GM23338 (cell line): ENCODE data around the gene ZBTB18. TPM values are rescaled to one million over a fixed set of nuclear protein-coding genes. Genes with fewer than 3 reads are reported as not detected.

Source experiments
- ATAC-seq: fragments of 200-7000 bp; cut with Tn5 transposase; 3 replicates; pipeline ENCODE4 v1.9.1; 2020
- DNase-seq: peaks from one replicate; pipeline ENCODE4 v3.0.0-alpha.2; 2015; ENCODE audit warnings: low spot score
- H2AFZ ChIP-seq: fragments of 200-600 bp; sonication (generic); 2 replicates; pipeline ENCODE4 v1.8.0; 2016; ENCODE audit warnings: antibody characterized with exemption, mild to moderate bottlenecking, moderate library complexity
- H3F3A ChIP-seq: fragments of 200-600 bp; sonication (generic); replicated peaks from 2 replicates; pipeline ENCODE4 v1.8.0; 2017; ENCODE audit warnings: antibody characterized with exemption, mixed run types, low read depth
- H3K27ac ChIP-seq: fragments of 200-600 bp; sonication (generic); 2 replicates; pipeline ENCODE4 v1.6.1; 2016; ENCODE audit warnings: low read depth
- H3K27me3 ChIP-seq: fragments of 200-600 bp; sonication (generic); 2 replicates; pipeline ENCODE4 v1.8.0; 2016; ENCODE audit warnings: mild to moderate bottlenecking, mixed run types, moderate library complexity; ENCODE audit not compliant: insufficient read depth
- H3K36me3 ChIP-seq: fragments of 200-600 bp; sonication (generic); 2 replicates; pipeline ENCODE4 v1.8.0; 2016; ENCODE audit warnings: mild to moderate bottlenecking; ENCODE audit not compliant: insufficient read depth
- H3K4me1 ChIP-seq: fragments of 200-600 bp; sonication (generic); 2 replicates; pipeline ENCODE4 v1.8.0; 2016; ENCODE audit warnings: mild to moderate bottlenecking, moderate library complexity; ENCODE audit not compliant: insufficient read depth
- H3K4me2 ChIP-seq: fragments of 200-600 bp; sonication (generic); 2 replicates; pipeline ENCODE4 v1.7.1; 2017; ENCODE audit warnings: mixed run types
- H3K4me3 ChIP-seq: fragments of 200-600 bp; sonication (generic); 2 replicates; pipeline ENCODE4 v1.6.1; 2016; ENCODE audit warnings: mixed run types
- H3K79me2 ChIP-seq: fragments of 200-600 bp; sonication (generic); replicated peaks from 2 replicates; pipeline ENCODE4 v1.8.0; 2017; ENCODE audit warnings: mild to moderate bottlenecking; ENCODE audit not compliant: insufficient read depth
- H3K9me2 ChIP-seq: fragments of 200-600 bp; sonication (generic); 2 replicates; pipeline ENCODE4 v1.8.0; 2017; ENCODE audit not compliant: insufficient read depth
- H4K20me1 ChIP-seq: fragments of 200-600 bp; sonication (generic); replicated peaks from 2 replicates; pipeline ENCODE4 v1.8.0; 2017; ENCODE audit warnings: mild to moderate bottlenecking; ENCODE audit not compliant: insufficient read depth
- H3K27ac Mint-ChIP-seq: 2 replicates; pipeline ENCODE4 v1.8.0; 2020; ENCODE audit warnings: inconsistent platforms, mild to moderate bottlenecking, moderate library complexity, mixed read lengths
- H3K27me3 Mint-ChIP-seq: 3 replicates; pipeline ENCODE4 v1.8.0; 2022; ENCODE audit warnings: low read depth, mild to moderate bottlenecking, moderate library complexity, mixed read lengths, inconsistent platforms; ENCODE audit not compliant: insufficient read depth, poor library complexity
- H3K36me3 Mint-ChIP-seq: 3 replicates; pipeline ENCODE4 v1.8.0; 2021; ENCODE audit warnings: low read depth, mild to moderate bottlenecking, inconsistent platforms, moderate library complexity, mixed read lengths
- H3K4me1 Mint-ChIP-seq: 3 replicates; pipeline ENCODE4 v1.8.0; 2020; ENCODE audit warnings: mild to moderate bottlenecking, inconsistent platforms, mixed read lengths
- H3K4me3 Mint-ChIP-seq: 3 replicates; pipeline ENCODE4 v1.8.0; 2021; ENCODE audit warnings: moderate library complexity, mild to moderate bottlenecking, inconsistent platforms, mixed read lengths
- H3K9me3 Mint-ChIP-seq: 3 replicates; pipeline ENCODE4 v1.8.0; 2020; ENCODE audit warnings: moderate library complexity, mild to moderate bottlenecking, inconsistent platforms, mixed read lengths
- CREB1 ChIP-seq: fragments of 250-450 bp; sonication (Bioruptor Pico); IDR thresholded peaks from 2 replicates; pipeline ENCODE4 v1.5.0; 2020; ENCODE audit warnings: low read depth, mild to moderate bottlenecking, moderate library complexity
- CTCF ChIP-seq, 2 experiments: fragments of 200-600 bp in 1 of 2; sonication (generic) in 1 of 2; conservative IDR thresholded peaks; 2 replicates each; pipeline versions ENCODE4 v1.5.1 to v1.6.1; 2016 to 2017; ENCODE audit warnings: antibody characterized with exemption in 2 of 2, low read depth in 2 of 2, mild to moderate bottlenecking in 2 of 2, moderate library complexity in 1 of 2
- ETS1 ChIP-seq: IDR thresholded peaks from 2 replicates; pipeline ENCODE4 v1.6.1; 2016; ENCODE audit warnings: antibody characterized with exemption
- EZH2 ChIP-seq: fragments of 200-600 bp; sonication (generic); IDR thresholded peaks from one replicate; pipeline ENCODE4 v1.8.0; 2017; ENCODE audit warnings: antibody characterized with exemption, mild to moderate bottlenecking, low read depth; ENCODE audit not compliant: unreplicated experiment
- EZH2phosphoT487 ChIP-seq: fragments of 200-600 bp; sonication (generic); IDR thresholded peaks from one replicate; pipeline ENCODE4 v1.8.1; 2018; ENCODE audit warnings: antibody characterized with exemption; ENCODE audit not compliant: unreplicated experiment
- JUNB ChIP-seq: IDR thresholded peaks from one replicate; pipeline ENCODE4 v1.6.1; 2016; ENCODE audit warnings: antibody characterized with exemption; ENCODE audit not compliant: unreplicated experiment
- NANOG ChIP-seq: IDR thresholded peaks from 2 replicates; pipeline ENCODE4 v1.6.1; 2016; ENCODE audit warnings: antibody characterized with exemption, borderline replicate concordance
- POLR2AphosphoS5 ChIP-seq: IDR thresholded peaks from 2 replicates; pipeline ENCODE4 v1.6.1; 2016; ENCODE audit warnings: antibody characterized with exemption, low read depth
- REST ChIP-seq: IDR thresholded peaks from one replicate; pipeline ENCODE4 v1.6.1; 2018; ENCODE audit warnings: antibody characterized with exemption; ENCODE audit not compliant: unreplicated experiment
- STAT1 ChIP-seq: IDR thresholded peaks from one replicate; pipeline ENCODE4 v1.6.1; 2016; ENCODE audit warnings: antibody characterized with exemption; ENCODE audit not compliant: unreplicated experiment
- ZNF114 ChIP-seq: fragments of 250-450 bp; sonication (Bioruptor Pico); IDR thresholded peaks from 2 replicates; pipeline ENCODE4 v1.5.0; 2020; ENCODE audit warnings: mild to moderate bottlenecking, moderate library complexity
- ZNF331 ChIP-seq: fragments of 250-450 bp; sonication (Bioruptor Pico); IDR thresholded peaks from 2 replicates; pipeline ENCODE4 v1.5.0; 2020; ENCODE audit warnings: low read depth, mild to moderate bottlenecking, moderate library complexity
- polyA plus RNA-seq: library from polyadenylated mRNA; unstranded; fragments of >200 nt; fragmentation: Nextera tagmentation; extraction: Ambion mirVana; gene quantifications from 2 replicates; pipeline ENCODE4 v1.2.1, GENCODE V29; 2016
- total RNA-seq: library from RNA; depleted of rRNA; stranded (reverse); fragments of >200 nt; shearing (Covaris generic); gene quantifications from 2 replicates; pipeline ENCODE4 v1.2.3, GENCODE V29; 2014
- TF ChIP-seq, protein P1 (sequence below): fragments of 250-450 bp; sonication (Bioruptor Pico); IDR thresholded peaks from 2 replicates; pipeline ENCODE4 v1.5.0; 2020; ENCODE audit warnings: mild to moderate bottlenecking, moderate library complexity

ZBTB18 gene
- total and polyA plus RNA-seq, 2 experiments from 2014 or later, result 5.5 to 12.2 TPM

- H3K4me1 Mint-ChIP-seq, result peaks cover 17% of the 10 kb centered on the region
- no peaks in the 10 kb centered on the region; the same call in 1 of the 3 replicates for H3K9me3 Mint-ChIP-seq
- H2AFZ ChIP-seq, result peak overlapping the region; percentile 52
- peak; percentile 26; the same call in 2 of the 3 replicates for ATAC-seq
- no peaks in the 10 kb centered on the region for H3K79me2 ChIP-seq
- peak overlapping the region; percentile 2; the same call in 1 of the 2 replicates for H3K4me2 ChIP-seq
- TF ChIP-seq CREB1 (CRISPR knock-in tag) (no peak), CTCF (conservative IDR thresholded peaks at IDR 0.05; ENCODE audit: low read depth in 2 of 2) (no peak), JUNB (no peak), NANOG (no peak), ETS1 (no peak), ZNF114 (no peak), STAT1 (no peak), POLR2AphosphoS5 (no peak), ZNF331 (CRISPR knock-in tag) (no peak), EZH2phosphoT487 (no peak), EZH2 (no peak), REST (no peak)
- TF ChIP-seq, protein P1, sequence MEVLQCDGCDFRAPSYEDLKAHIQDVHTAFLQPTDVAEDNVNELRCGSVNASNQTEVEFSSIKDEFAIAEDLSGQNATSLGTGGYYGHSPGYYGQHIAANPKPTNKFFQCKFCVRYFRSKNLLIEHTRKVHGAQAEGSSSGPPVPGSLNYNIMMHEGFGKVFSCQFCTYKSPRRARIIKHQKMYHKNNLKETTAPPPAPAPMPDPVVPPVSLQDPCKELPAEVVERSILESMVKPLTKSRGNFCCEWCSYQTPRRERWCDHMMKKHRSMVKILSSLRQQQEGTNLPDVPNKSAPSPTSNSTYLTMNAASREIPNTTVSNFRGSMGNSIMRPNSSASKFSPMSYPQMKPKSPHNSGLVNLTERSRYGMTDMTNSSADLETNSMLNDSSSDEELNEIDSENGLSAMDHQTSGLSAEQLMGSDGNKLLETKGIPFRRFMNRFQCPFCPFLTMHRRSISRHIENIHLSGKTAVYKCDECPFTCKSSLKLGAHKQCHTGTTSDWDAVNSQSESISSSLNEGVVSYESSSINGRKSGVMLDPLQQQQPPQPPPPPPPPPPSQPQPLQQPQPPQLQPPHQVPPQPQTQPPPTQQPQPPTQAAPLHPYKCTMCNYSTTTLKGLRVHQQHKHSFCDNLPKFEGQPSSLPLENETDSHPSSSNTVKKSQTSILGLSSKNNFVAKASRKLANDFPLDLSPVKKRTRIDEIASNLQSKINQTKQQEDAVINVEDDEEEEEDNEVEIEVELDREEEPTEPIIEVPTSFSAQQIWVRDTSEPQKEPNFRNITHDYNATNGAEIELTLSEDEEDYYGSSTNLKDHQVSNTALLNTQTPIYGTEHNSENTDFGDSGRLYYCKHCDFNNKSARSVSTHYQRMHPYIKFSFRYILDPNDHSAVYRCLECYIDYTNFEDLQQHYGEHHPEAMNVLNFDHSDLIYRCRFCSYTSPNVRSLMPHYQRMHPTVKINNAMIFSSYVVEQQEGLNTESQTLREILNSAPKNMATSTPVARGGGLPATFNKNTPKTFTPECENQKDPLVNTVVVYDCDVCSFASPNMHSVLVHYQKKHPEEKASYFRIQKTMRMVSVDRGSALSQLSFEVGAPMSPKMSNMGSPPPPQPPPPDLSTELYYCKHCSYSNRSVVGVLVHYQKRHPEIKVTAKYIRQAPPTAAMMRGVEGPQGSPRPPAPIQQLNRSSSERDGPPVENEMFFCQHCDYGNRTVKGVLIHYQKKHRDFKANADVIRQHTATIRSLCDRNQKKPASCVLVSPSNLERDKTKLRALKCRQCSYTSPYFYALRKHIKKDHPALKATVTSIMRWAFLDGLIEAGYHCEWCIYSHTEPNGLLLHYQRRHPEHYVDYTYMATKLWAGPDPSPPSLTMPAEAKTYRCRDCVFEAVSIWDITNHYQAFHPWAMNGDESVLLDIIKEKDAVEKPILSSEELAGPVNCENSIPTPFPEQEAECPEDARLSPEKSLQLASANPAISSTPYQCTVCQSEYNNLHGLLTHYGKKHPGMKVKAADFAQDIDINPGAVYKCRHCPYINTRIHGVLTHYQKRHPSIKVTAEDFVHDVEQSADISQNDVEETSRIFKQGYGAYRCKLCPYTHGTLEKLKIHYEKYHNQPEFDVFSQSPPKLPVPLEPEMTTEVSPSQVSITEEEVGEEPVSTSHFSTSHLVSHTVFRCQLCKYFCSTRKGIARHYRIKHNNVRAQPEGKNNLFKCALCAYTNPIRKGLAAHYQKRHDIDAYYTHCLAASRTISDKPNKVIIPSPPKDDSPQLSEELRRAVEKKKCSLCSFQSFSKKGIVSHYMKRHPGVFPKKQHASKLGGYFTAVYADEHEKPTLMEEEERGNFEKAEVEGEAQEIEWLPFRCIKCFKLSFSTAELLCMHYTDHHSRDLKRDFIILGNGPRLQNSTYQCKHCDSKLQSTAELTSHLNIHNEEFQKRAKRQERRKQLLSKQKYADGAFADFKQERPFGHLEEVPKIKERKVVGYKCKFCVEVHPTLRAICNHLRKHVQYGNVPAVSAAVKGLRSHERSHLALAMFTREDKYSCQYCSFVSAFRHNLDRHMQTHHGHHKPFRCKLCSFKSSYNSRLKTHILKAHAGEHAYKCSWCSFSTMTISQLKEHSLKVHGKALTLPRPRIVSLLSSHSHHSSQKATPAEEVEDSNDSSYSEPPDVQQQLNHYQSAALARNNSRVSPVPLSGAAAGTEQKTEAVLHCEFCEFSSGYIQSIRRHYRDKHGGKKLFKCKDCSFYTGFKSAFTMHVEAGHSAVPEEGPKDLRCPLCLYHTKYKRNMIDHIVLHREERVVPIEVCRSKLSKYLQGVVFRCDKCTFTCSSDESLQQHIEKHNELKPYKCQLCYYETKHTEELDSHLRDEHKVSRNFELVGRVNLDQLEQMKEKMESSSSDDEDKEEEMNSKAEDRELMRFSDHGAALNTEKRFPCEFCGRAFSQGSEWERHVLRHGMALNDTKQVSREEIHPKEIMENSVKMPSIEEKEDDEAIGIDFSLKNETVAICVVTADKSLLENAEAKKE, result no peak
- H3K27ac Mint-ChIP-seq, result no peak overlapping the region
- H4K20me1 ChIP-seq, result no peaks in the 10 kb centered on the region
- peaks cover under 1% of the 10 kb centered on the region; the same call in 1 of the 2 replicates for H3K9me2 ChIP-seq
- no peak overlapping the region for H3K4me3 Mint-ChIP-seq
- H3K4me1 ChIP-seq, result peaks cover 11% of the 10 kb centered on the region; the same call in 1 of the 2 replicates
- H3F3A ChIP-seq, result no peaks in the 10 kb centered on the region
- H3K36me3 ChIP-seq, result no peaks in the 10 kb centered on the region
- no peaks in the 10 kb centered on the region for H3K36me3 Mint-ChIP-seq
- H3K27me3 ChIP-seq, result no peaks in the 10 kb centered on the region
- H3K4me3 ChIP-seq, result no peak overlapping the region
- no peak overlapping the region for H3K27ac ChIP-seq
- DNase-seq, result no peak
- H3K27me3 Mint-ChIP-seq, result peaks cover 13% of the 10 kb centered on the region
Measured at GRCh38 chr1:244074559-244075171, 23.6 kb downstream of the ZBTB18 start.
